ENCODE results near the gene GPD2. TPM values are rescaled to one million over a fixed set of nuclear protein-coding genes. Genes with fewer than 3 reads are reported as not detected.

Gene GPD2
- total RNA-seq, 1 donor from 2014 or later: 17.2 TPM

DNA sequence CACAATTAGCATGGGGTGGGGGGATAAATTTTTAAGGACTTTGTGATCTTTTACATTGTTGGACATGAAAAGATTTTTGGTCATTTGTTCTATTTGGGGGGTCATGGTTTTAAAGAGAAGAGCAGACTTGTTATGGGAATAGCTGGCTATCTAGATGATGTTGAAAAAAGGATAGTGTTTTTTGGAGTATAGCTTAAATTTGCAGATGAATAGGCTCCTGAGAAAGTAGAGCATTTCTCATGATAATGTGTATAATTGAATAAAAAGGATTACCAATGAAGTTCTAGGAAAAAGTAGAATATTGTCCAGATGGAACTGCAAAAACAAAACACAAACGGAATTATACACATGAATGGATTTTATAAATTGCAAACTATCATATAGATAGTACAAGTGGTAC lies 186.3 kb downstream of the GPD2 start:
- Histone ChIP-seq H3K9ac (ENCODE audit: low read depth in 1 of 3, low read length in 3 of 3) (no peak overlapping the region), H3K27ac (ENCODE audit: low read depth, low read length) (no peak overlapping the region), H3K36me3 (ENCODE audit: control insufficient read depth in 3 of 3, insufficient read depth in 3 of 3, low read length in 3 of 3) (no peaks in the 10 kb centered on the region), H3K9me3 (ENCODE audit: control insufficient read depth in 3 of 3, low read length in 3 of 3) (peaks cover 0 to 8% (median 0%) of the 10 kb centered on the region in 3 donors), H3K4me1 (ENCODE audit: control insufficient read depth in 3 of 3, insufficient read depth in 3 of 3, low read length in 3 of 3) (no peaks in the 10 kb centered on the region), H3K4me3 (ENCODE audit: low read length in 3 of 3) (no peak overlapping the region), H3K27me3 (ENCODE audit: control insufficient read depth in 3 of 3, insufficient read depth in 3 of 3, low read length in 3 of 3) (no peaks in the 10 kb centered on the region)

DNA sequence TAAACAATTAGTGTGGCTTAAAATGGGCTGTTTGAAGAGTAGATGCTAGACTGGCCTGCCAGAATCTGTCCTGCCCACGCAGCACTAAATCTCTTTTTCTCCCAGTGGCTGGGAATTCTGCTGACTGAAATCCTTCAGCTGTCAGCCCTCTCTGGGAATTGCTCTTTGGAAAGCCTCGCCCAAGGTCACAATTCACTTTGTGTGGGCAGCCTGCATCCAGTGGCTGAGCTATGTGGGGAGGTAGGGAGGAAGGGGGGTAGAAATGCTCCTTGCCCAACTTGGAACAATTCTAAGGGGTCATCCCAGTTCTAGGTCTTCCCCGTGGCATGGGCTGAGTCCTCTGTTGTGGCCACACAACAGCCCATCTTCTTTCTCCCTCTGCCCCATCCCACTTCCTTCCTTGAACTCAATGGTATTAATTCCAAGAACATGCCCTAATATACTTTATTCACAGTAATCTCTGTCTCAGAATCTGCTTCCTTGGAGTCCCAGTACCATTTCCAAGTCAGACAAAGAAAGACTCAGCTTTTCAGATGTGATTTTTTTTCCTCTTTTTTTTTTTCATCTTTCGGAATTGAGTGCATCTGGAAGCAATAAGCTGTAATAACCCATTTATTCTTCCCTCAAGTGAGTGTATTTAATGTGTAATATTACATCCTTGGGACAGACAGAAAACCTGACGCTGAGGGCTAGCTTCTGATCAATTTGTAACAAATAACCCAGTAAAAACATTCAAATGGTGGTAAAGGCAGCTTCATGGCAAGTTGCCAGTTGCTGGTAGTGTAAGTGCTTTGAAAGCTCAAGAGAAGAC lies 189.4 kb downstream of the GPD2 start:
- H3K27ac ChIP-seq (ENCODE audit: low read depth, low read length): no peak overlapping the region
- H3K4me3 ChIP-seq (ENCODE audit: low read length in 3 of 3): no peak overlapping the region
- no peaks in the 10 kb centered on the region for H3K4me1 ChIP-seq (ENCODE audit: control insufficient read depth in 3 of 3, insufficient read depth in 3 of 3, low read length in 3 of 3)
- no peaks in the 10 kb centered on the region for H3K27me3 ChIP-seq (ENCODE audit: control insufficient read depth in 3 of 3, insufficient read depth in 3 of 3, low read length in 3 of 3)
- no peaks in the 10 kb centered on the region for H3K36me3 ChIP-seq (ENCODE audit: control insufficient read depth in 3 of 3, insufficient read depth in 3 of 3, low read length in 3 of 3)
- no peak overlapping the region for H3K9ac ChIP-seq (ENCODE audit: low read depth in 1 of 3, low read length in 3 of 3)
- peaks cover 0 to 8% (median 0%) of the 10 kb centered on the region in 3 donors for H3K9me3 ChIP-seq (ENCODE audit: control insufficient read depth in 3 of 3, low read length in 3 of 3)

DNA sequence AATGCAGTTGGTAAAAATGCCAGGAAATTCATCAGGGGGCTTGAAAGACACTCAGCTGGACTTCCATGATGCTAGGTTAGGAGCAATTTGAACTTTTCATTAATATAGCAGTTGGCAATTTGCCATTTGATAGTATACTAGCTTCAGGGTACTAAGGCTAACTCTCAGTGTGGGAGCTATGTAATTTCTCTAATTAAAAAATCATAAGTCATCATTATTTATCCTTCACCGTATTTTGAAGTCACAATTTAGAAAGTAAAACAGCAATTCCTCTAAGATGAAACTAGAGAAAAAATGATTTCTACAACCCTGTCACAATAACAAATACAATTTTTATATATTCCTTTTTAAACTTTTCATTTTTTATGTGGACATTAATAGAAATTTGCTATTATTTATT lies 190.8 kb downstream of the GPD2 start:
- Histone ChIP-seq H3K4me1 (ENCODE audit: control insufficient read depth in 3 of 3, insufficient read depth in 3 of 3, low read length in 3 of 3) (no peaks in the 10 kb centered on the region), H3K9me3 (ENCODE audit: control insufficient read depth in 3 of 3, low read length in 3 of 3) (peaks cover 0 to 8% (median 0%) of the 10 kb centered on the region in 3 donors), H3K27me3 (ENCODE audit: control insufficient read depth in 3 of 3, insufficient read depth in 3 of 3, low read length in 3 of 3) (no peaks in the 10 kb centered on the region), H3K36me3 (ENCODE audit: control insufficient read depth in 3 of 3, insufficient read depth in 3 of 3, low read length in 3 of 3) (no peaks in the 10 kb centered on the region), H3K27ac (ENCODE audit: low read depth, low read length) (no peak overlapping the region), H3K4me3 (ENCODE audit: low read length in 3 of 3) (no peak overlapping the region), H3K9ac (ENCODE audit: low read depth in 1 of 3, low read length in 3 of 3) (no peak overlapping the region)

DNA sequence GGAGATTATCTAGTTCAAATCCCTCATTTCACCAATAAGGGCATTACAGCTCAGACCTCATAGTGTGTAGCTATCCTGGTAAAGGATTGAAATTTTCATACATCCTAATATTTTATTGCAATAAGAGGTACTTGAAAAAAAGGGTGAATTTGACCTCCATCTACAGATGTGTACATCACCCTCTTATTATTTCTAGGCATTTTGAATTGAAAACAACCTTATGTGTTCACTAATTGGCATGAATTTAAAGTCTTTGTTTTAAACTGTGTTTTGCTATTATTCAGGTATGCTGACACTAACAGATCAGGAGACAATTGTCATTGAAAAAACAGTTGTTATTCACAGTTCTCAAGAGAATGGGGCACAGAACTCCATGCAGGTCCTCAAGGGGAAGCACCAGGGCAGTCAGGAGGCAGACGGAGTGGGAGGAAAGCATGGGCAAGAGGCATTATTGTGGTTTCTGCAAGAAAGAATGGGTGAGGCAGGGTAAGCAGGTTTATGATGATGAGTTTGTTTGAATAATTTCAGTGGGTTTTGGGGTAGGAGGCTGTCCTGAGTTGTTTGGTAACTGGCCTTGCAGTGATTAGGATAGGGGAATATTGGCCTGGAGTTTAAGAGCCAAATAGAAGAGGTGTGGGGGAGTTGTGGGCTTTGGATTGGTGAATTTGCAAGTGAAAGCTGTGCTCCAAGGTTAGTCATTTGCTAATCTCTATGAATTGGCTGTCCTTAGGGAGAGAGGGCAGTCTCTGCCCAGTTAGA lies 194.6 kb downstream of the GPD2 start:
- Histone ChIP-seq H3K9me3 (ENCODE audit: control insufficient read depth in 3 of 3, low read length in 3 of 3) (no peaks in the 10 kb centered on the region), H3K4me3 (ENCODE audit: low read length in 3 of 3) (no peak overlapping the region), H3K9ac (ENCODE audit: low read depth in 1 of 3, low read length in 3 of 3) (no peak overlapping the region), H3K4me1 (ENCODE audit: control insufficient read depth in 3 of 3, insufficient read depth in 3 of 3, low read length in 3 of 3) (no peaks in the 10 kb centered on the region), H3K36me3 (ENCODE audit: control insufficient read depth in 3 of 3, insufficient read depth in 3 of 3, low read length in 3 of 3) (no peaks in the 10 kb centered on the region), H3K27ac (ENCODE audit: low read depth, low read length) (no peak overlapping the region), H3K27me3 (ENCODE audit: control insufficient read depth in 3 of 3, insufficient read depth in 3 of 3, low read length in 3 of 3) (no peaks in the 10 kb centered on the region)

DNA sequence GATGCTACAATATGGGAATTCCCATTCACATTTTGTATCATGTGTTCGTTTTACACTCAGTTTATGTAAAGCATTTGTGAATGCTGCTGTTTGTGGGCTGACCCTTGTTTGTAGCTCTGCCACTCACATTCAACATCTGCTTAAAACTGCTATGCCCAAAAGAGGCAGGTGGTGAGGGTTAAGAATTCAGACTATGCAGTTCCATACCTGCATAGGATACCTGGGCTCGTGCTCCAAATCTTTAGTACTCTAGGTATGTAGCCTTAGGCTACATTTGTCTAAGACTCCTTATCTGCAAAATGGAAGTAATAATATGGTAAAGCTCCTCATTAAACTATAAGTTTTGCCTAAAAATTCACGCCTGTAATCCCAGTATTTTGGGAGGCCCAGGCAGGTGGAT lies 199.5 kb downstream of the GPD2 start:
- Histone ChIP-seq H3K9me3 (ENCODE audit: control insufficient read depth in 3 of 3, low read length in 3 of 3) (no peaks in the 10 kb centered on the region), H3K4me1 (ENCODE audit: control insufficient read depth in 3 of 3, insufficient read depth in 3 of 3, low read length in 3 of 3) (no peaks in the 10 kb centered on the region), H3K27me3 (ENCODE audit: control insufficient read depth in 3 of 3, insufficient read depth in 3 of 3, low read length in 3 of 3) (no peaks in the 10 kb centered on the region), H3K4me3 (ENCODE audit: low read length in 3 of 3) (no peak overlapping the region), H3K9ac (ENCODE audit: low read depth in 1 of 3, low read length in 3 of 3) (no peak overlapping the region), H3K27ac (ENCODE audit: low read depth, low read length) (no peak overlapping the region), H3K36me3 (ENCODE audit: control insufficient read depth in 3 of 3, insufficient read depth in 3 of 3, low read length in 3 of 3) (no peaks in the 10 kb centered on the region)

Other genes starting within 250 kb of the GPD2 start
- gene NR4A2, start 103.7 kb upstream of the GPD2 start, total RNA-seq: 0.52 TPM

Data from skeletal muscle tissue (tissue), 4 donors.